GM12874 (cell line): ENCODE results near the gene EPS15.

Experiments used
- TF ChIP-seq, protein P1 (sequence below): IDR thresholded peaks from 2 replicates; pipeline ENCODE4 v1.5.1; 2011; ENCODE audit warnings: low read depth, mild to moderate bottlenecking, control low read depth, low read length, moderate library complexity; ENCODE audit not compliant: insufficient read depth

EPS15 gene

DNA sequence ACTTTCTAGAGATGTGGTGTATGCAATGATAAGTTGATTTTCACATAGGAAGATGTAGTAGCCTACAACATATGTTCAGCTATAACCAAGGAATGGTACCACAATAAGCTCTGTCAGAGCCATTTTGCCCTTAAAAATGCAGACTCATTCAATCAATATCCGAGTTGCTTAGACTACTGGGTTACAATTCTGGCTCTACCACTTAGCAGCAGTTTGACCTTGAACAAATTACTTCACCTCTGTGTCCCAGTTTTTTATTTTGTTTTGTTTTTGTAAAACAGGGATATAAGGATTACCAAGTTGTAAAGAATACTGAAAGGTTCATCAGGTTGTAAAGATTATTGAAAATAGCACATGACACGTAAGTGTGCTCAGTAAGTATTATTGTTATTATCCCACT lies 9.3 kb downstream of the EPS15 start:
- TF ChIP-seq, protein P1, sequence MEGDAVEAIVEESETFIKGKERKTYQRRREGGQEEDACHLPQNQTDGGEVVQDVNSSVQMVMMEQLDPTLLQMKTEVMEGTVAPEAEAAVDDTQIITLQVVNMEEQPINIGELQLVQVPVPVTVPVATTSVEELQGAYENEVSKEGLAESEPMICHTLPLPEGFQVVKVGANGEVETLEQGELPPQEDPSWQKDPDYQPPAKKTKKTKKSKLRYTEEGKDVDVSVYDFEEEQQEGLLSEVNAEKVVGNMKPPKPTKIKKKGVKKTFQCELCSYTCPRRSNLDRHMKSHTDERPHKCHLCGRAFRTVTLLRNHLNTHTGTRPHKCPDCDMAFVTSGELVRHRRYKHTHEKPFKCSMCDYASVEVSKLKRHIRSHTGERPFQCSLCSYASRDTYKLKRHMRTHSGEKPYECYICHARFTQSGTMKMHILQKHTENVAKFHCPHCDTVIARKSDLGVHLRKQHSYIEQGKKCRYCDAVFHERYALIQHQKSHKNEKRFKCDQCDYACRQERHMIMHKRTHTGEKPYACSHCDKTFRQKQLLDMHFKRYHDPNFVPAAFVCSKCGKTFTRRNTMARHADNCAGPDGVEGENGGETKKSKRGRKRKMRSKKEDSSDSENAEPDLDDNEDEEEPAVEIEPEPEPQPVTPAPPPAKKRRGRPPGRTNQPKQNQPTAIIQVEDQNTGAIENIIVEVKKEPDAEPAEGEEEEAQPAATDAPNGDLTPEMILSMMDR: no peak

DNA sequence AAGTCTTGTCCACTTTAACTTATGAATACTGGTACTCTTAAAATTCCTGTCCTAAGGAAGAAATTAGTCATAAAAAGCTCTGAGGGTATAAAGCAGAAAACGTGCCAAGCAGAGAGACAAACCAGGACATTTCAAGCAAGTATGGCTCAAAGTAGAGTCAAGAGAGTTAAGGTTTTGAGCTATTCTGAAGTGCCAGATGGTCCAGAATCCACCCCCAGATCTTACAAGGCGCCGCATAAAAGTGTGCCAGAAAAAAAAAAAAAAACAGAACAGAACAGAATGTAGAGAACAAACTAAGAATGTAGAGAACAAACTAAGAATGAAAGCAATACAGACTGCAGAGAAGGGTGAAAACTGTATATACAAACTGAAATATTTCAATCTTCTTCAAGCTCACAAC lies 12.5 kb downstream of the EPS15 start:
- TF ChIP-seq, protein P1: no peak

DNA sequence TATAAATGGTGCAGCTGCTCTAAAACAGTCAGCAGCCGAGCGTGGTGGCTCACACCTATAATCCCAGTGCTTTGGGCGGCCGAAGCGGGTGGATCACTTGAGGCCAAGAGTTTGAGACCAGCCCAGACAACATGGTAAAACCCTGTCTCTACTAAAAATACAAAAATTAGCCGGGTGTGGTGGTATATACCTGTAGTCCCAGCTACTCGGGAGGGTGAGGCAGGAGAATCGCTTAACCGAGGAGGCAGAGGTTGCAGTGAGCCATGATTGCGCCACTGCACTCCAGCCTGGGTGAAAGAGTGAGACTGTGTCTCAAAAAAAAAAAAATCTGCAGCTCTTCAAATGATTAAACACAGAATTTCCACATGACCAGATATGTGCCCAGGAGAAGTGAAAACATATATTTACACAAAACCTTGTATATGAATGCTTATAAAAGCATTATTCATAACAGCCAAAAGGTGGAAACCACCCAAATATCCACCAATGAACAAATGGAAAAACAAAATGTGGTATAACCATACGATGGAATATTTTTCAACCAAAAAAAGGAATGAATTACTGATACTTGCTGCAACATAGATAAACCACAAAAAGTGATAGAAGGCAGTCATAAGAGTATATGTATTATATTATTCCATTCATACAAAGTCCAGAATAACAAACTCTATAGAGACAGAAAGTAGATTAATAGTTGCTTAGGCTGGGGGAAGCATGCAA lies 14.1 kb downstream of the EPS15 start:
- TF ChIP-seq, protein P1: no peak

DNA sequence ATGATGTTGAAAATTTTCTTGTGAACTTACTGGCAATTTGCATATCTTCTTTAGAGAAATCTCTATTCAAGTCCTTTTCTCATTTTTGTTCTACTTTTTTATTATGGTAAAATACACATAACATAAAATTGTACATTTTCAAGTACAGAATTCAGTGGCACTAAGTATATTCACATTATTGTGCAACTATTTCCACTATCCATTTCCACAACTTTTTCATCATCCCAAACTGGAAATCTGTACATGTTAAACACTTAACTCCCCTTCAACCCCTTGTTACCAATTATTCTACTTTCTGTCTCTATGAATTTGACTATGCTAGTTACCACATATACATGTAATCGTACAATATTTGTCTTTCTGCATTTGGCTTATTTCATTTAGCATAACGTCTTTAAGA lies 19.4 kb downstream of the EPS15 start:
- TF ChIP-seq, protein P1: no peak

DNA sequence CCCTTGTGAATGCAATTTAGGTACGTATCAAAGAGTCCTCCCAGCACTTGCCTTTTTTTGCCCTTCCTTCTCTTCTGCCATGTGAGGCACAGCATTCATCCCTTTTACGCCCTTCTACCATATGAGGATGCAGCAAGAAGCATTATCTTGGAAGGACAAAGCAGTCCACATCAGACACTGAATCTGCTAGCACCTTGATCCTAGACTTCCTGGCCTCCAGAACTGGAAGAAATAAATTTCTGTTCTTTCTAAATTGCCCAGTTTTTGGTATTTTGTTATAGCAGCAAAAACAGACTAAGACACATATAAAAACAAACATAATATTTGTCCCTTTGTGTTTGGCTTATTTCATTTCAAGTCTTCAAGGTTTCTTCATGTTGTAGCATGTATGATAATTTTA lies 20.1 kb downstream of the EPS15 start:
- TF ChIP-seq, protein P1: no peak

GRCh38 chr1:51497340-51497739 lies 21.7 kb downstream of the EPS15 start:
- TF ChIP-seq, protein P1: no peak

GRCh38 chr1:51494138-51494830 lies 24.8 kb downstream of the EPS15 start:
- TF ChIP-seq, protein P1: no peak
